GM10266 (cell line): ENCODE results near the gene DNAJC3.
"Not testable (repeated sequence)": the region's sequence is repeated elsewhere in the genome, so short reads cannot be mapped to it uniquely, and the experiment has no call there.

Experiments used
- DNase-seq: peaks from one replicate; pipeline ENCODE4 v3.0.0; 2012; ENCODE audit errors: extremely low spot score
- TF ChIP-seq, protein P1 (sequence below): IDR thresholded peaks from 2 replicates; pipeline ENCODE4 v1.5.1; 2012; ENCODE audit warnings: mild to moderate bottlenecking, low read depth; ENCODE audit not compliant: control insufficient read depth, insufficient read depth; ENCODE audit errors: missing control alignments

DNAJC3 gene

DNA sequence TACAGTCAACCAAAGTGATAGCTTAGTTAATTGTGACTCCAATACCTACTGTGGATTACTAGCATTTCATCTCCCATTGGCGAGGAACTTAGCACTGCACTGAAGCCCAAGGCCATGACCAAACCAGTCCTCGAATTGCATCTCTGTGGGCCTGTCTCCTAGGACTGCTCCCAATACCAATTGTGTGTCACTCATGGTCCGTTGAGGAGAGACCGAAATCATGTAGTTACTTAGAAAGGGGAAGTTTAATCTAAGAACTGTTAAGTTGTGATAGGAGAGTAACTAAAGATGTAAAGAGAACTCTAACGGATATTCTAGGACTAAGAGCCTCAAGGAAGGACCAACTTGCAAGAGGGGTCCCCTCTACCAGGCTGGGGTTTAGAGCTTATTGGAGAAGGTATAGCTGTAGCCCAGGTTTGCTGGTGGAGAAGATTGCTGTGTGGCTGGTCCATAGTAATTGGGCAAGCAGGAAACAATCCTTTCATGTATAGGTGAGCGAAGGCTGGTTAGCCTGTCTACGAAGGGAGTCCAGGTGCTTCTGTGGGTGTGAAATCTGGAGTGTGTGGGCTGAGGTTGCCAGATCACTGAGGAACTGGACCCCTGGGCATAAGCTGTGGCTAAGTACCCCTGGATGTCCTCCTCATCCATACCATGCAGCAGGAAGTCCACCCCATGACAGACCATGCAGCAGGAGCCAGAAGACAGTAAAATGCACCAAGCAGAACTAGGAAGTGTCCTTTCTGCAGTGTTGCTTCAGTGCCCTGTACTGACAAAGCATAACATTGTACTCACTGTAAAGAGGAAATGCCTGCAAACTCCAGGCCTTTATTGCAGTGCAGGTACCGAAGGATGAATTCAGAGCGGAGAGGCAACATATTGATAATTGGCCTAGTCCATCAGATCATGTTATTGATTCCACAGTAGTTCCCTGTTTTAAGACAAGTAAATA lies 30.8 kb downstream of the DNAJC3 start:
- no peak for DNase-seq
- TF ChIP-seq, protein P1, sequence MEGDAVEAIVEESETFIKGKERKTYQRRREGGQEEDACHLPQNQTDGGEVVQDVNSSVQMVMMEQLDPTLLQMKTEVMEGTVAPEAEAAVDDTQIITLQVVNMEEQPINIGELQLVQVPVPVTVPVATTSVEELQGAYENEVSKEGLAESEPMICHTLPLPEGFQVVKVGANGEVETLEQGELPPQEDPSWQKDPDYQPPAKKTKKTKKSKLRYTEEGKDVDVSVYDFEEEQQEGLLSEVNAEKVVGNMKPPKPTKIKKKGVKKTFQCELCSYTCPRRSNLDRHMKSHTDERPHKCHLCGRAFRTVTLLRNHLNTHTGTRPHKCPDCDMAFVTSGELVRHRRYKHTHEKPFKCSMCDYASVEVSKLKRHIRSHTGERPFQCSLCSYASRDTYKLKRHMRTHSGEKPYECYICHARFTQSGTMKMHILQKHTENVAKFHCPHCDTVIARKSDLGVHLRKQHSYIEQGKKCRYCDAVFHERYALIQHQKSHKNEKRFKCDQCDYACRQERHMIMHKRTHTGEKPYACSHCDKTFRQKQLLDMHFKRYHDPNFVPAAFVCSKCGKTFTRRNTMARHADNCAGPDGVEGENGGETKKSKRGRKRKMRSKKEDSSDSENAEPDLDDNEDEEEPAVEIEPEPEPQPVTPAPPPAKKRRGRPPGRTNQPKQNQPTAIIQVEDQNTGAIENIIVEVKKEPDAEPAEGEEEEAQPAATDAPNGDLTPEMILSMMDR = no peak

DNA sequence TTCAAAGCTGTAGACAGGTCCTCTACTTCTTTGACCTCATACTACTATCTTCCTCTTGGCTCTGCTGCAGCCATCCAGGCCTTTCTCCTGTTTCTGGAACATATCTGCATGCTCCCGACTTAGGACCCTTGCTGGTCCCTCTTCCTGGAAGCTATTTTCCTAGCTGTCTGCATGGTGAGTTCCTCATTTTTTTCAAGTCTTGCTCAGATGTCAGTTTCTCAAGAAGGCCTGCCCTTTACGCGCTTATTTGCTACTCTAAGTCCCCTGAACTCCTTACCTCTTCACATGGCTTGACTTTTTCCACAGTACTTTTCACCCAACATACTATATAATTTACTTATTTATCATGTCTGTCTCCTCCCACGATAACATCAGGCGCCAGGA lies 31.4 kb downstream of the DNAJC3 start:
- DNase-seq = no peak
- TF ChIP-seq, protein P1 = no peak

DNA sequence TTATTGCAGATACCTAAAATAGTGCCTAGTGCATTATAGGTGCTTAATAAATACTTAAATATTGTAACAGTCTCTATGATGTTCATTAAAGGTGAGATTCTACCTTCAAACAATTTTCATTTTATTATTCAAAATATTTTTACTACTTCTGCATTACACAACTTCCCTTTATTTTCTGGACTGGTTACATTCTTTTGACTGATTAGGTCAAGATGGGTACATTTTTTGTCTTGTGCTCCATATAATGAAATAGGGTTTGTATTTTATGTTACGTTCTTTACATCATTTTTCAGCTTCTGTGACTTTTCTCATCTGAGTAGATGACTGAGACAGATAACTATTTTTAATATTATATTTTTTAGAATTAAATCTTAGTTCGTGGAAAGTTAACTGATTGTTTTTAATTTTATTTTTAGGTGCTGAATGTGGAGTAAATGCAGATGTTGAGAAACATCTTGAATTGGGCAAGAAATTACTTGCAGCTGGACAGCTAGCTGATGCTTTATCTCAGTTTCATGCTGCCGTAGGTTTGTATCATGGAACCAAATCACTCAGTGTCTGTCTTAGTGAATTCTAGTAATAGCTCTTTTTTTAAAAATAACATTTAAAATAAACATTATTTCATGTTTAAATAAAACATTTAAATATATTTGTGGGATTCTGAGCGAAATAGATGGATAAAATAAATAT lies 32.0 kb downstream of the DNAJC3 start:
- no peak for DNase-seq
- TF ChIP-seq, protein P1 = no peak

DNA sequence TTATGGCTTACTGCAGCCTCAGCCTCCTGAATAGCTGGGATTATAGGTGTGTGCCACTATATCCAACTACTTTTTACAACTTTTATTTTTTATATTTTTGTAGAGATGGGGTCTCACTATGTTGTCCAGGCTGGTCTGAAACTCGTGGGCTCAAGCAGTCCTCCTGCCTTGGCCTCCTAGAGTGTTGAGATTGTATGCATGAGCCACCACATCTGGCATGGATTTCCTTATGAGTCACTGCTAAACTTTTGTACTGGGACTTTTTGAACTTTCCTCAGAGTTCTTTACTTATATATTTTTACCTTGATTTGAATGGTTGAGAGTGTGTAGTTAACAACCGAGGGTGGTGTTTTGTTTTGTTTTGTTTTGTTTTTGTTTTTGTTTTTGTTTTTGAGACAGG lies 33.4 kb downstream of the DNAJC3 start:
- no peak for DNase-seq

DNA sequence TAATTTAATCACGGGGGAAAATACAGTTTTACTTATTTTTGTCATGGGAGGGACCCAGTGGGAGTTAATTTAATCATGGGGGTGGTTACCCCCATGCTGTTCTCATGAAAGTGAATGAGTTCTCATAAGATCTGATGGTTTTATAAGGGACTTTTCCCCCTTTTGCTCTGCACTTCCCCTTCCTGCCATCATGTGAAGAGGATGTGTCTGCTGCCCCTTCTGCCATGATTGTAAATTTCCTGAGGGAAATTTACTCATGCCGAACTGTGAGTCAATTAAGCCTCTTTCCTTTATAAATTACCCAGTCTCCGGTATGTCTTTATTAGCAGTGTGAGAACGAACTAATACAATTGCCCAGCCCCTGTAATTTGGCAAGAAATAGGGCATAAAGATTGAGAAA lies 35.9 kb downstream of the DNAJC3 start:
- not testable (repeated sequence) for DNase-seq

More for the DNA sequence above, 33.4 kb downstream of the DNAJC3 start:
- TF ChIP-seq, protein P1 = no peak

DNA sequence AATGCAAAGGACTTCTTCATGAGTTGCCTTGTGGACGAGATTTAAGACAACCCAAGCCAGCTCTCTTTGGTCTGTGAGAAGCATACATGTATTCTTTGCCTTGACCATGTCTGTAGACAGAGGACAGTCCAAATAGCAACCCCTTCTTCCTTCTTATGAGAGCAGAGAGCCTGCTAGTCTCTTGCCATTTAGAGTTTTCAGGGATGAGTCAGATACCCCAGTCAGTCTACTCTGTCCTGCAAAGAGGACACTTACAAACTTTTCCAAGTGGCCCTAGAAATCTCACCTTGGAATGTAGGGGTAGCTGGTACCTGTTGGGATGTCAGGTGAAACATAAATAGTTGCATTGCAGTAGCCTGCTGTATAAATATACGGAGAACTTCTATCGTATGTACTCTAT lies 36.7 kb downstream of the DNAJC3 start:
- TF ChIP-seq, protein P1 = no peak
- DNase-seq = no peak

DNA sequence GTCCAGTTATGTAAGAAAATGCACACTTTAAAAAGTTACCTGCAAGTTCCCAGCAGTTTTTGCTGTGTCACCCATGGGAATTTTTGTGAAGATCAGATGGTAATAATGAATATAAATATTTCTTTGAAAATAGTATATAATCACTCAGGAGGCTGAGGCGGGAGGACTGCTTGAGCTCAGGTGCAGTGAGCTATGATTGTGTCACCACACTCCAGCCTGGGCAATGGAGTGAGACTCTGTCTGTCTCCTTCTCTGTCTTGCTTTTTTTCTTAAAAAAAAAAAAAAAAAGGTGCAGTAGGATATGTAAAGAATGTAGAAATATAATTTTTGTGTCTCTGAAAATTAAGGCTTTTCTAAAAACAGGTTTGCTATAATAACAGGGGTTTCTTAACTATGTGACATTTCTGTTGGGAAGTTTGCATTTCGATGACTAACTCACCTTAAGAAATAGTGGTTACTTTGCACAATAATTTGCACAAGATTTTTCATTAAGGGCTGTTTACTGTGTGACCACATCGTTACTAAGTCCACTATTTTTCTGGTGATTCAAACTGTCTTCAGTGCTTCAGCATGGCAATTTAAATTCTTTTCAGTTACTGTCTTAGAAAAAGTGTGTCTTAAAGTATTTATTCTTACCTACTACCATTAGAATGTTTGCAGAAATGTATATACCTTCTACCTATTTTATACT lies 37.3 kb downstream of the DNAJC3 start:
- TF ChIP-seq, protein P1 = no peak
- no peak for DNase-seq
